H1 (cell line): Measurements from ENCODE around the gene CAPZA2. TPM values are rescaled to one million over a fixed set of nuclear protein-coding genes. Genes with fewer than 3 reads are reported as not detected.

Source experiments
- CTCF ChIA-PET: fragments of 300-600 bp; sonication (Branson Sonifier 250); formaldehyde crosslinking; loops from one replicate; lab custom pipeline; 2021; ENCODE audit not compliant: partially characterized antibody; lab: Charles Lee
- POLR2A ChIA-PET: fragments of 300-600 bp; sonication (Branson Sonifier 250); formaldehyde crosslinking; loops from one replicate; lab custom pipeline; 2021; ENCODE audit warnings: inconsistent platforms; ENCODE audit not compliant: partially characterized antibody; lab: Charles Lee
- DNase-seq, 2 experiments: peaks; one replicate each; pipeline versions ENCODE4 v3.0.0 to v3.0.0-alpha.2; 2010 to 2022; ENCODE audit warnings: low spot score in 2 of 2, low read depth in 1 of 2, mixed read lengths in 1 of 2
- FAIRE-seq: peaks from 2 replicates; lab custom pipeline; 2011; peaks lifted over from hg19 to GRCh38; lab: Jason Lieb, UNC
- H2AFZ ChIP-seq: 2 replicates; pipeline ENCODE4 v1.8.1; 2012; ENCODE audit warnings: low read length, inconsistent platforms
- H2AK5ac ChIP-seq: 2 replicates; pipeline ENCODE4 v1.6.1; 2013; ENCODE audit warnings: low read depth, low read length
- H2BK120ac ChIP-seq: replicated peaks from 2 replicates; pipeline ENCODE3; 2013; ENCODE audit warnings: low read depth, low read length, inconsistent platforms
- H2BK12ac ChIP-seq: 2 replicates; pipeline ENCODE4 v1.6.1; 2013; ENCODE audit warnings: low read depth, low read length
- H2BK15ac ChIP-seq: 2 replicates; pipeline ENCODE4 v1.6.1; 2013; ENCODE audit warnings: low read length
- H2BK20ac ChIP-seq: 2 replicates; pipeline ENCODE4 v1.6.1; 2013; ENCODE audit warnings: low read length
- H2BK5ac ChIP-seq: 2 replicates; pipeline ENCODE4 v1.6.1; 2013; ENCODE audit warnings: low read depth, low read length
- H3K14ac ChIP-seq: 2 replicates; pipeline ENCODE4 v1.6.1; 2013; ENCODE audit warnings: inconsistent platforms; ENCODE audit not compliant: insufficient read length
- H3K18ac ChIP-seq: 2 replicates; pipeline ENCODE4 v1.6.1; 2013; ENCODE audit warnings: low read length; ENCODE audit errors: extremely low read depth
- H3K23ac ChIP-seq: 2 replicates; pipeline ENCODE4 v1.6.1; 2013; ENCODE audit warnings: inconsistent platforms; ENCODE audit not compliant: insufficient read length
- H3K23me2 ChIP-seq: 2 replicates; pipeline ENCODE4 v1.6.1; 2013; ENCODE audit warnings: low read depth, low read length
- H3K27ac ChIP-seq: 2 replicates; pipeline ENCODE4 v1.6.1; 2011; ENCODE audit warnings: low read depth, low read length, inconsistent platforms
- H3K27me3 ChIP-seq, 4 experiments: replicated peaks in 1 of 4; 1 replicate in 1 of 4; 2 replicates in 3 of 4; pipeline versions ENCODE4 v1.6.1 to v1.8.1; 2011 to 2013; ENCODE audit warnings: low read length in 3 of 4, mild to moderate bottlenecking in 3 of 4, inconsistent platforms in 2 of 4, mixed read lengths in 2 of 4, moderate library complexity in 1 of 4; ENCODE audit not compliant: control insufficient read depth in 3 of 4, insufficient read depth in 3 of 4; ENCODE audit errors: extremely low read depth in 1 of 4
- H3K36me3 ChIP-seq, 4 experiments: 2 replicates each; pipeline versions ENCODE4 v1.6.1 to v1.8.1; 2011 to 2013; ENCODE audit warnings: mild to moderate bottlenecking in 4 of 4, low read length in 3 of 4, moderate library complexity in 2 of 4, control low read depth in 1 of 4, inconsistent platforms in 1 of 4; ENCODE audit not compliant: insufficient read depth in 4 of 4, control insufficient read depth in 2 of 4
- H3K4ac ChIP-seq: replicated peaks from 2 replicates; pipeline ENCODE3; 2013; ENCODE audit warnings: low read length, low read depth, mixed read lengths, inconsistent platforms; ENCODE audit not compliant: insufficient read length
- H3K4me1 ChIP-seq, 4 experiments: replicated peaks in 1 of 4; 1 replicate in 1 of 4; 2 replicates in 3 of 4; pipeline versions ENCODE4 v1.6.1 to v1.8.1; 2011 to 2013; ENCODE audit warnings: low read length in 3 of 4, inconsistent platforms in 2 of 4, mixed read lengths in 1 of 4; ENCODE audit not compliant: insufficient read depth in 4 of 4, control insufficient read depth in 3 of 4
- H3K4me2 ChIP-seq, 2 experiments: 2 replicates each; pipeline versions ENCODE4 v1.6.1 to v1.8.1; 2011 to 2013; ENCODE audit warnings: low read depth in 2 of 2, low read length in 2 of 2, control low read depth in 1 of 2, inconsistent platforms in 1 of 2, mild to moderate bottlenecking in 1 of 2; ENCODE audit not compliant: insufficient read depth in 1 of 2
- H3K4me3 ChIP-seq, 4 experiments: fragments of 200-600, 300-600 bp in 1 of 4; sonication (generic), shearing (Covaris generic), sonication (Bioruptor Twin) in 1 of 4; 2 replicates each; pipeline versions ENCODE4 v1.5.1 to v1.8.1; 2011 to 2016; ENCODE audit warnings: low read length in 4 of 4, low read depth in 3 of 4, control low read depth in 2 of 4, inconsistent platforms in 2 of 4, mild to moderate bottlenecking in 2 of 4, mixed read lengths in 1 of 4, moderate library complexity in 1 of 4; ENCODE audit not compliant: insufficient read depth in 2 of 4; ENCODE audit errors: extremely low read depth in 1 of 4
- H3K56ac ChIP-seq: replicated peaks from 2 replicates; pipeline ENCODE3; 2013; ENCODE audit warnings: low read depth, mild to moderate bottlenecking, mixed read lengths, low read length, inconsistent platforms; ENCODE audit not compliant: insufficient read length
- H3K79me1 ChIP-seq: 2 replicates; pipeline ENCODE4 v1.6.1; 2013; ENCODE audit warnings: low read depth, low read length, control low read depth
- H3K79me2 ChIP-seq, 2 experiments: 2 replicates each; pipeline versions ENCODE4 v1.6.1 to v1.8.1; 2012 to 2013; ENCODE audit warnings: low read length in 2 of 2, mild to moderate bottlenecking in 2 of 2, inconsistent platforms in 1 of 2; ENCODE audit not compliant: insufficient read depth in 2 of 2, control insufficient read depth in 1 of 2
- H3K9ac ChIP-seq, 4 experiments: replicated peaks in 1 of 4; 1 replicate in 1 of 4; 2 replicates in 3 of 4; pipeline versions ENCODE4 v1.6.1 to v1.8.1; 2011 to 2013; ENCODE audit warnings: low read depth in 3 of 4, low read length in 3 of 4, control low read depth in 2 of 4, mild to moderate bottlenecking in 2 of 4, moderate library complexity in 2 of 4, inconsistent platforms in 1 of 4; ENCODE audit errors: extremely low read depth in 1 of 4
- H3K9me3 ChIP-seq, 2 experiments: 2 replicates each; pipeline versions ENCODE4 v1.6.1 to v1.8.1; 2012 to 2013; ENCODE audit warnings: mild to moderate bottlenecking in 2 of 2, moderate library complexity in 2 of 2, control low read depth in 1 of 2, inconsistent platforms in 1 of 2, low read depth in 1 of 2, low read length in 1 of 2, mixed read lengths in 1 of 2; ENCODE audit not compliant: insufficient read depth in 2 of 2
- H4K20me1 ChIP-seq, 2 experiments: replicated peaks in 1 of 2; 2 replicates each; pipeline versions ENCODE3 to v1.8.1; 2011 to 2013; ENCODE audit warnings: inconsistent platforms in 2 of 2, low read length in 2 of 2, mild to moderate bottlenecking in 1 of 2; ENCODE audit not compliant: insufficient read depth in 2 of 2, control insufficient read depth in 1 of 2
- H4K5ac ChIP-seq: 2 replicates; pipeline ENCODE4 v1.6.1; 2013; ENCODE audit warnings: low read length, low read depth, mixed read lengths, inconsistent platforms; ENCODE audit not compliant: insufficient read length
- H4K8ac ChIP-seq: 2 replicates; pipeline ENCODE4 v1.8.0; 2013; ENCODE audit warnings: mild to moderate bottlenecking, moderate library complexity, low read length, inconsistent platforms; ENCODE audit not compliant: insufficient read depth; ENCODE audit errors: extremely low read depth
- H4K91ac ChIP-seq: replicated peaks from 2 replicates; pipeline ENCODE3; 2013; ENCODE audit warnings: low read length, mixed read lengths, inconsistent platforms; ENCODE audit not compliant: insufficient read length
- BCL11A ChIP-seq, 2 experiments: IDR thresholded peaks; one replicate each; pipeline ENCODE4 v1.6.1; 2011; ENCODE audit warnings: low read depth in 2 of 2, low read length in 2 of 2, mild to moderate bottlenecking in 2 of 2
- WGBS, 2 experiments: shearing (Covaris generic) in 1 of 2; methylation state at CpG; one replicate each; pipeline versions ENCODE4 v1.1.6 to v1.1.7; 2013 to 2015; ENCODE audit warnings: low lambda C conversion rate in 2 of 2, mixed read lengths in 2 of 2, inconsistent platforms in 1 of 2, low coverage in 1 of 2, missing lambda C conversion rate in 1 of 2; ENCODE audit not compliant: insufficient replicate concordance in 2 of 2, insufficient coverage in 1 of 2, insufficient read length in 1 of 2; ENCODE audit errors: extremely low coverage in 1 of 2, missing lambda C conversion rate in 1 of 2; 5-methylcytosine and 5-hydroxymethylcytosine counted together
- polyA plus RNA-seq, 7 experiments: library from polyadenylated mRNA; depleted of rRNA in 3 of 7; stranded (reverse) in 5 of 7; unstranded in 2 of 7; fragments of >200 nt in 5 of 7; fragments of 200-250 nt in 2 of 7; gene quantifications; 1 replicate in 5 of 7; 2 replicates in 1 of 7; 4 replicates in 1 of 7; pipeline versions ENCODE4 v1.2.1 to v1.2.3, GENCODE V29; 2011 to 2013; ENCODE audit warnings: missing spikeins in 2 of 7, mixed read lengths in 2 of 7
- total RNA-seq: library from RNA; stranded (reverse); fragmentation: NEBNext Ultra II Directional; extraction: Animal tissue kit (Norgen Biotek cat#: 25700); gene quantifications from 2 replicates; pipeline ENCODE4 v1.2.1, GENCODE V29; 2021

The CAPZA2 gene
- total and polyA plus RNA-seq, 2 of the 8 experiments (the other 6 are each of a cell fraction or from before 2014, with no cell fraction given), result 33.2 to 145 TPM

DNA sequence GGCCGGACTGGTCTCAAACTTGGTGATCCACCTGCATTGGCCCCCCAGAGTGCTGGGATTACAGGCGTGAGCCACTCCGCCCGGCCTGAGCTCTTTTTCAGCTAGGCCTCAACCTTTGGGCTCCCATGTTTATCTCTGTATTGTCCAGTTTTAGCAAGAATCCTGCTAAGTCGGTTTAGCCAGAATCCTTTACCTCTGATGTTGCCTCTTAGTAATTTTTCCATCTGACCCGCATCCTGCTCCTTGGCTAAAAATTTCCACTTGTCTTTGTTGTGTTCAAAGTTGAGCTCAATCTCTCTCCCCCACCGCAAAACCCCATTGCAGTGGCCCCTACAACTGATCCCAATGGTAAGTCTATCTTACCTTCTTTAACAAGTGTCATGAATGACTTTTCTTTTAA lies 70.2 kb downstream of the CAPZA2 start:
- no peak overlapping the region for H3K4me2 ChIP-seq
- no peak overlapping the region for H4K8ac ChIP-seq
- no peak overlapping the region for H3K4ac ChIP-seq
- H4K5ac ChIP-seq, result no peak overlapping the region
- ChIA-PET POLR2A (interaction anchor here (1.2 to 1.4 kb wide), 3 partner anchors 10 to 24 kb away, joined by 4 read pairs; no protein-coding TSS in a partner anchor), CTCF (interaction anchor here (0.6 to 10.6 kb wide), 16 partner anchors 8 to 207 kb away, joined by 3 to 168 read pairs (median 4); partner anchors contain the start of gene ST7)
- WGBS, 2 experiments, result 91% methylated on average over 7 of the region's 7 CpGs; no CpG with 5 or more reads in 1 of the 2 experiments
- no peaks in the 10 kb centered on the region for H3K9me3 ChIP-seq
- H3K9ac ChIP-seq, result no peak overlapping the region
- H2AK5ac ChIP-seq, result no peak overlapping the region
- H3K18ac ChIP-seq, result no peak overlapping the region
- no peak overlapping the region for H2AFZ ChIP-seq
- H2BK20ac ChIP-seq, result no peak overlapping the region
- FAIRE-seq, result no peak
- no peaks in the 10 kb centered on the region for H3K4me1 ChIP-seq
- no peak overlapping the region for H3K23ac ChIP-seq
- H3K4me3 ChIP-seq, result no peak overlapping the region
- no peak overlapping the region for H2BK120ac ChIP-seq
- H3K14ac ChIP-seq, result no peak overlapping the region
- H3K79me1 ChIP-seq, result no peaks in the 10 kb centered on the region
- no peak overlapping the region for H3K56ac ChIP-seq
- H4K91ac ChIP-seq, result no peak overlapping the region
- DNase-seq, result no peak
- no peak overlapping the region for H2BK12ac ChIP-seq
- no peaks in the 10 kb centered on the region for H3K79me2 ChIP-seq
- no peak overlapping the region for H2BK15ac ChIP-seq
- H3K27me3 ChIP-seq, result no peaks in the 10 kb centered on the region
- H4K20me1 ChIP-seq, result no peaks in the 10 kb centered on the region
- no peaks in the 10 kb centered on the region for H3K23me2 ChIP-seq
- no peak for TF ChIP-seq BCL11A (IDR thresholded peaks at IDR 0.05; ENCODE audit: low read depth in 2 of 2, low read length in 2 of 2)
- no peak overlapping the region for H3K27ac ChIP-seq
- no peak overlapping the region for H2BK5ac ChIP-seq
- no peaks in the 10 kb centered on the region for H3K36me3 ChIP-seq
